ENCODE results near the gene HMX2. TPM values are rescaled to one million over a fixed set of nuclear protein-coding genes. Genes with fewer than 3 reads are reported as not detected.
A peak's percentile ranks its signal among the peaks of the same experiment; 100 is the strongest.

Gene HMX2
- total and polyA plus RNA-seq, 2 of the 13 experiments (the other 11 are each of a cell fraction or from before 2014, with no cell fraction given), result not detected

DNA sequence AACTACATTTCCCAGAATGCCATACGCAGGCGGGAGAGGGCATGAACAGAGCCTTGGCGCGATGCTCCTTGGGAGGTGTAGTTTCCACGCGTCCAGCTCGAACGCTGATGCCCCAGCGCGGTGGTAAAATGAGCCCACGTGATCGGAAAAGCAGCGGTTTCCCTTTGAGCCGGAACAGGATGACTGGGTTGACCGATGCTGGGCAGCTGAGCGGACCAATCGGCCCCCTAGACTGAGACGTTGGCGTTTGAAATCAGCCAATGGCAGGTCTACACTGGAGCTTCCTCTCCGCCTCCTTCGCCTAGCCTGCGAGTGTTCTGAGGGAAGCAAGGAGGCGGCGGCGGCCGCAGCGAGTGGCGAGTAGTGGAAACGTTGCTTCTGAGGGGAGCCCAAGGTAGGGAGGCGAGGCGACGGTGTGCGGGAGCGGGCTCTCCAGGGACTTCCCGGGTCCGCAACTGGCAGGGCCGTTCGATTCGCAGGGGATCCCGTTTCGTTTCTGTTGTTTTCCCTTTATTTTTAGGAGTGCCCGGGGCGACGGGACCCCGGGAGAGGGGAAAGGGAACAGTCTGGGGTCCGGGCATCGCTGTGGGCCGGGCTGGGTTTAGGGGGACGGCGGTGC lies 6.3 kb downstream of the HMX2 start, which contains the start of gene BUB3 (continued):
- TF ChIP-seq POGK (CRISPR knock-in tag; conservative IDR thresholded peaks at IDR 0.05) (0 out of 2 replicates have a peak, but pooled peaks have one; percentile 38), REL (CRISPR knock-in tag; conservative IDR thresholded peaks at IDR 0.05) (0 out of 2 replicates have a peak, but pooled peaks have one; percentile 22), CHD2 (IDR thresholded peaks at IDR 0.05; ENCODE audit: low read depth, low read length) (peak; percentile 50; the same call in 1 of the 2 replicates), SMC3 (IDR thresholded peaks at IDR 0.05; ENCODE audit: low read length) (no peak), ZNF225 (CRISPR knock-in tag; IDR thresholded peaks at IDR 0.05) (no peak), TARDBP (CRISPR knock-in tag; IDR thresholded peaks at IDR 0.05) (peak; percentile 76), ZNF350 (CRISPR knock-in tag; IDR thresholded peaks at IDR 0.05; ENCODE audit: borderline replicate concordance, low read depth) (peak; percentile 75; the same call in 1 of the 2 replicates), SRSF4 (IDR thresholded peaks at IDR 0.05; ENCODE audit: low read depth, low read length, poor library complexity, severe bottlenecking) (no peak), HHEX (CRISPR knock-in tag; IDR thresholded peaks at IDR 0.05) (no peak), SRSF1 (optimal IDR thresholded peaks at IDR 0.05; ENCODE audit: low read depth, low read length) (peak; percentile 76), SNAI1 (CRISPR knock-in tag; IDR thresholded peaks at IDR 0.05; ENCODE audit: borderline replicate concordance) (no peak), KDM5B (CRISPR knock-in tag; IDR thresholded peaks at IDR 0.05; ENCODE audit: borderline replicate concordance) (peak; percentile 45; the same call in 1 of the 2 replicates), IRF9 (CRISPR knock-in tag; IDR thresholded peaks at IDR 0.05; ENCODE audit: borderline replicate concordance) (peak; percentile 54), TEAD3 (CRISPR knock-in tag; optimal IDR thresholded peaks at IDR 0.05; ENCODE audit: borderline replicate concordance) (peak; percentile 47), HNRNPK (IDR thresholded peaks at IDR 0.05; ENCODE audit: low read depth, low read length, poor library complexity, severe bottlenecking) (no peak), XRCC5 (optimal IDR thresholded peaks at IDR 0.05; ENCODE audit: low read length) (peak; percentile 69), ZSCAN30 (CRISPR knock-in tag; IDR thresholded peaks at IDR 0.05) (0 out of 2 replicates have a peak, but pooled peaks have one; percentile 53), ZNF563 (CRISPR knock-in tag; IDR thresholded peaks at IDR 0.05) (peak; percentile 68; the same call in 1 of the 2 replicates), GFI1 (CRISPR knock-in tag; IDR thresholded peaks at IDR 0.05; ENCODE audit: borderline replicate concordance) (no peak), ZEB1 (IDR thresholded peaks at IDR 0.05; ENCODE audit: insufficient replicate concordance, low read depth) (no peak), CENPT (CRISPR knock-in tag; IDR thresholded peaks at IDR 0.05; ENCODE audit: low read depth) (0 out of 2 replicates have a peak, but pooled peaks have one; percentile 13), POLR2AphosphoS2 (IDR thresholded peaks at IDR 0.05; ENCODE audit: low read depth, low read length) (no peak)
- TF ChIP-seq, protein P1, sequence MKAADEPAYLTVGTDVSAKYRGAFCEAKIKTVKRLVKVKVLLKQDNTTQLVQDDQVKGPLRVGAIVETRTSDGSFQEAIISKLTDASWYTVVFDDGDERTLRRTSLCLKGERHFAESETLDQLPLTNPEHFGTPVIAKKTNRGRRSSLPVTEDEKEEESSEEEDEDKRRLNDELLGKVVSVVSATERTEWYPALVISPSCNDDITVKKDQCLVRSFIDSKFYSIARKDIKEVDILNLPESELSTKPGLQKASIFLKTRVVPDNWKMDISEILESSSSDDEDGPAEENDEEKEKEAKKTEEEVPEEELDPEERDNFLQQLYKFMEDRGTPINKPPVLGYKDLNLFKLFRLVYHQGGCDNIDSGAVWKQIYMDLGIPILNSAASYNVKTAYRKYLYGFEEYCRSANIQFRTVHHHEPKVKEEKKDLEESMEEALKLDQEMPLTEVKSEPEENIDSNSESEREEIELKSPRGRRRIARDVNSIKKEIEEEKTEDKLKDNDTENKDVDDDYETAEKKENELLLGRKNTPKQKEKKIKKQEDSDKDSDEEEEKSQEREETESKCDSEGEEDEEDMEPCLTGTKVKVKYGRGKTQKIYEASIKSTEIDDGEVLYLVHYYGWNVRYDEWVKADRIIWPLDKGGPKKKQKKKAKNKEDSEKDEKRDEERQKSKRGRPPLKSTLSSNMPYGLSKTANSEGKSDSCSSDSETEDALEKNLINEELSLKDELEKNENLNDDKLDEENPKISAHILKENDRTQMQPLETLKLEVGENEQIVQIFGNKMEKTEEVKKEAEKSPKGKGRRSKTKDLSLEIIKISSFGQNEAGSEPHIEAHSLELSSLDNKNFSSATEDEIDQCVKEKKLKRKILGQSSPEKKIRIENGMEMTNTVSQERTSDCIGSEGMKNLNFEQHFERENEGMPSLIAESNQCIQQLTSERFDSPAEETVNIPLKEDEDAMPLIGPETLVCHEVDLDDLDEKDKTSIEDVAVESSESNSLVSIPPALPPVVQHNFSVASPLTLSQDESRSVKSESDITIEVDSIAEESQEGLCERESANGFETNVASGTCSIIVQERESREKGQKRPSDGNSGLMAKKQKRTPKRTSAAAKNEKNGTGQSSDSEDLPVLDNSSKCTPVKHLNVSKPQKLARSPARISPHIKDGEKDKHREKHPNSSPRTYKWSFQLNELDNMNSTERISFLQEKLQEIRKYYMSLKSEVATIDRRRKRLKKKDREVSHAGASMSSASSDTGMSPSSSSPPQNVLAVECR (CRISPR knock-in tag; IDR thresholded peaks at IDR 0.05; ENCODE audit: borderline replicate concordance), result peak; percentile 69; the same call in 1 of the 2 replicates

Data from HepG2 (cell line).